Thyroid gland (tissue), 4 donors: ENCODE data around the gene CYB5R4.

Source experiments
- CTCF ChIP-seq, 6 experiments: fragments of 200-600 bp in 3 of 6; fragments of 450-650 bp in 3 of 6; sonication (generic) in 3 of 6; IDR thresholded peaks; one replicate each; pipeline ENCODE4 v1.5.1; 2016 to 2019; ENCODE audit warnings: antibody characterized with exemption in 6 of 6, mild to moderate bottlenecking in 2 of 6, inconsistent platforms in 1 of 6, moderate library complexity in 1 of 6
- POLR2A ChIP-seq, 2 donors: fragments of 450-650 bp; IDR thresholded peaks; one replicate each; pipeline ENCODE4 v1.6.1; 2017; ENCODE audit warnings: antibody characterized with exemption in 2 of 2, mild to moderate bottlenecking in 2 of 2, moderate library complexity in 1 of 2

- no peak for TF ChIP-seq CTCF (IDR thresholded peaks at IDR 0.05)
- no peak for TF ChIP-seq POLR2A (IDR thresholded peaks at IDR 0.05)
Observed at GRCh38 chr6:83921315-83921714, 61.8 kb downstream of the CYB5R4 start.
